Measurements from ENCODE around the gene HMGCS2. TPM values are rescaled to one million over a fixed set of nuclear protein-coding genes. Genes with fewer than 3 reads are reported as not detected.

HMGCS2 gene
- not detected for total RNA-seq

- ChIA-PET CTCF (no interaction called here), POLR2A (no interaction called here)
- Mint-ChIP-seq H3K4me3 (no peak within 1 kb of the TSS), H3K27ac (no peak within 1 kb of the TSS), H3K4me1 (no peaks in the 10 kb centered on the region), H3K9me3 (no peaks in the 10 kb centered on the region), H3K36me3 (ENCODE audit: low read depth) (no peaks in the 10 kb centered on the region), H3K27me3 (peaks cover 47% of the 10 kb centered on the region)
- DNase-seq, result no peak
These were observed at the start of gene HMGCS2 for GRCh38 chr1:119768778-119769177. Gene HMGCS2, minus strand, starts transcription at chr1:119768905. Its CDS starts 61 bp downstream, at chr1:119768844.

DNA sequence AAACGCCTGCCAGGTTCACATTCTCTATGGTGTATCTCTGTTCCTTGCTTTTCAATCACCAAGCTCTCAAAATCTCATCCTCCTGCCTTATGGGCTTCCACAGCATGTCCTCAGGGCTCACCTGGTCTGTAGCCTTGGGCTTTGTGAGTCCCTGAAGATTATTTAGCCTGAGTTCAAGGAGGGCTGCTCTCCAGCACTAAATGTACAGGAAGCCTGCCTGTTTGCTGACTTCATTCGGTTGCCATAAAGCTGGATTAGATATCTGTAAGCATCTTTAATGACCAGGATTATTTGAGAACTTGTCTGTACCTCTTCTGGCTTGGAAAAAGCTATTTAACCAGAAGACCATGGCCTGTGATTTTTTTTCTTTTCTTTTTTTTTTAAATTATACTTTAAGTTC lies 49.5 kb upstream of the HMGCS2 start:
- peaks cover 39% of the 10 kb centered on the region for H3K27me3 Mint-ChIP-seq
- no peak overlapping the region for H3K27ac Mint-ChIP-seq
- H3K4me3 Mint-ChIP-seq, result no peak overlapping the region

GRCh38 chr1:119816407-119816806 lies 47.7 kb upstream of the HMGCS2 start:
- no peak overlapping the region for H3K4me3 Mint-ChIP-seq
- H3K36me3 Mint-ChIP-seq (ENCODE audit: low read depth), result no peaks in the 10 kb centered on the region
- CTCF ChIA-PET, result no interaction called here
- H3K27me3 Mint-ChIP-seq, result peaks cover 36% of the 10 kb centered on the region
- DNase-seq, result no peak
- POLR2A ChIA-PET, result no interaction called here
- H3K27ac Mint-ChIP-seq, result no peak overlapping the region
- no peaks in the 10 kb centered on the region for H3K9me3 Mint-ChIP-seq
- H3K4me1 Mint-ChIP-seq, result no peaks in the 10 kb centered on the region

More for the DNA sequence above, 49.5 kb upstream of the HMGCS2 start:
- Mint-ChIP-seq H3K4me1 (no peaks in the 10 kb centered on the region), H3K9me3 (no peaks in the 10 kb centered on the region), H3K36me3 (ENCODE audit: low read depth) (no peaks in the 10 kb centered on the region)
- DNase-seq, result no peak
- ChIA-PET CTCF (no interaction called here), POLR2A (no interaction called here)

DNA sequence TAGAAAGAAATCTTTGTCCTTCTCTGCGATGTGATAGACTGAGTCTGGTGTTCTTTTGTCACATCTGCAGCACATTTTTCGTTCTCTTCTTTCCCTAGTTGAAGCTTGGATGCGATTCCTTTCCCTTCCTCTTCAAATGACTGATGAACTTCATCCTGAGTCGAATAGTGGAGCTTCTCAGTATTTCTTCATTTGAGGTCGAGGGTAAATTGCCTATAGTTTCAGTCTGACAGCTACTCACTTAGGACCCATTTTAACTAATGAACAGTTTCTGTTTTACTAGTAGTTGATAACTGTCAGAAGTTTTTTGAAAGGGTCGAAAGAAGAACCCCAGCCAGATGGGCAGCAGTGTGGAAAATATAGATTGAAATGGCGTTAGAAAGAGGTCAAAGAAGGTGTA lies 47.2 kb upstream of the HMGCS2 start:
- no peaks in the 10 kb centered on the region for H3K9me3 Mint-ChIP-seq
- H3K4me3 Mint-ChIP-seq, result no peak overlapping the region
- CTCF ChIA-PET, result no interaction called here
- no peak overlapping the region for H3K27ac Mint-ChIP-seq
- H3K27me3 Mint-ChIP-seq, result peaks cover 35% of the 10 kb centered on the region
- H3K4me1 Mint-ChIP-seq, result no peaks in the 10 kb centered on the region
- no peaks in the 10 kb centered on the region for H3K36me3 Mint-ChIP-seq (ENCODE audit: low read depth)
- POLR2A ChIA-PET, result no interaction called here
- DNase-seq, result no peak

- no peak for DNase-seq
- Mint-ChIP-seq H3K36me3 (ENCODE audit: low read depth) (no peaks in the 10 kb centered on the region), H3K9me3 (no peaks in the 10 kb centered on the region), H3K4me3 (no peak overlapping the region), H3K27me3 (peaks cover 33% of the 10 kb centered on the region), H3K27ac (no peak overlapping the region), H3K4me1 (no peaks in the 10 kb centered on the region)
- ChIA-PET POLR2A (no interaction called here), CTCF (no interaction called here)
These were observed 46.7 kb upstream of the HMGCS2 start for GRCh38 chr1:119815361-119815760.

- ChIA-PET POLR2A (no interaction called here), CTCF (no interaction called here)
- Mint-ChIP-seq H3K9me3 (no peaks in the 10 kb centered on the region), H3K36me3 (ENCODE audit: low read depth) (no peaks in the 10 kb centered on the region), H3K27me3 (peaks cover 25% of the 10 kb centered on the region), H3K4me3 (no peak overlapping the region), H3K27ac (no peak overlapping the region), H3K4me1 (peaks cover under 1% of the 10 kb centered on the region)
- DNase-seq, result no peak
These were observed 45.6 kb upstream of the HMGCS2 start for GRCh38 chr1:119814288-119814687.

GRCh38 chr1:119811985-119812557 lies 43.4 kb upstream of the HMGCS2 start:
- Mint-ChIP-seq H3K36me3 (ENCODE audit: low read depth) (no peaks in the 10 kb centered on the region), H3K4me1 (peaks cover 4% of the 10 kb centered on the region), H3K27ac (no peak overlapping the region), H3K4me3 (no peak overlapping the region), H3K27me3 (peaks cover 42% of the 10 kb centered on the region), H3K9me3 (no peaks in the 10 kb centered on the region)
- DNase-seq, result no peak
- ChIA-PET CTCF (interaction anchor here (1.8 kb wide), 1 partner anchor 13 kb away, joined by 4 read pairs; no protein-coding TSS in a partner anchor), POLR2A (no interaction called here)

DNA sequence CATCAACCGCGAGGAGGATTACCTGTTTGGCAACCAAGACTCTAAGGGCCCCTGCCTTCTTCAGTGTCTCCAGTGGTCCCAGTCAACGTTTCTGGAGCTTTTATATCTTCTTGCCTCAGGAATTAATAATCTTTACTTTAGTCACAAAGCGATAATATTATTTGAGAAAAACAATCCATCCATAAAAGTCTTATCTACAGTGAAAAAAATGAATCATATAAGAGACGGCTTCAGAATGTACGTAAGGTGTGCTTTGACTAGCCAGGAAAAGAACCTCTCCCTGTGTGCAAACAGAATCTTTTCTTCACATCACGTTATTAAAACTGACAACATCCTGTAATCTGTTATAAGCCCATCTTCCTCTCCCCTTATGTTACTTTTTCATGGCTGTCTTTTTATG lies 42.7 kb upstream of the HMGCS2 start, which contains the start of gene REG4:
Gene REG4, minus strand, starts transcription at position 74 of the 400 bp plus-strand sequence. CDS start 2,691 bp downstream, outside the sequence.
- Mint-ChIP-seq H3K27me3 (peaks cover 48% of the 10 kb centered on the region), H3K4me3 (no peak within 1 kb of the TSS), H3K4me1 (peaks cover 4% of the 10 kb centered on the region), H3K9me3 (no peaks in the 10 kb centered on the region), H3K27ac (no peak within 1 kb of the TSS), H3K36me3 (ENCODE audit: low read depth) (no peaks in the 10 kb centered on the region)
- no peak for DNase-seq
- ChIA-PET POLR2A (no interaction called here), CTCF (interaction anchor here (1.8 kb wide), 1 partner anchor 13 kb away, joined by 4 read pairs; no protein-coding TSS in a partner anchor)

DNA sequence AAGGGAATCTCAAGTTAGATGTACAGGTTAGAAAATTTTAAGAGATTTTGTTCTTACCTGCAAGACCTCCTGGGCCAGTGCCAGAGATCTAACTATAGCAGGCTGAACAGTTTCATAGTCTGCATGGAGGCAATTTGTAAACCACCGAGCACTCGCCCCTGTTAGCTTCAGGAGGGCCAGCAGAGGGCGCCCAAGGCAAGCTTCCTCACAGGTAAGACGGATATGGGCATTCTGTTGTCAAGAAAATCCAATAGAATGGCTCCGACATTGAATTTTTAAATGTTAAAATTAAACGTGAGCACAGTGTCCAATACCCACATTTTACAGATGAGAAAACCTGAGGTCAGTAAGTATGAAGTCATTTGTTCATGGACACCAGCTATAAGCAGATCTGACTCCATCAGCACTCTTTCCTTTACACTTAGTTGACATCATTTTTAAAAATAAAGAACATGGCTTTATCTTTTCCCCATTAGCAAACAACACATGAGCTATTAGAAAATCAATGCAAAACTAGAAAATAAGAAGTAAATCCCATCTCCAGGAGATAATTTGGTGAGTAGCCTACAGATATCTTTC lies 40.4 kb upstream of the HMGCS2 start:
- DNase-seq, result peak; percentile 72

GRCh38 chr1:119808491-119808890 lies 39.8 kb upstream of the HMGCS2 start:
- H3K4me3 Mint-ChIP-seq, result no peak overlapping the region
- H3K36me3 Mint-ChIP-seq (ENCODE audit: low read depth), result no peaks in the 10 kb centered on the region
- no peak for DNase-seq
- no peak overlapping the region for H3K27ac Mint-ChIP-seq
- H3K4me1 Mint-ChIP-seq, result peaks cover 4% of the 10 kb centered on the region
- POLR2A ChIA-PET, result no interaction called here
- peaks cover 49% of the 10 kb centered on the region for H3K27me3 Mint-ChIP-seq
- H3K9me3 Mint-ChIP-seq, result no peaks in the 10 kb centered on the region
- CTCF ChIA-PET, result interaction anchor here (0.5 to 2.7 kb wide), 11 partner anchors 14 to 265 kb away, joined by 3 to 9 read pairs (median 4); no protein-coding TSS in a partner anchor

More for the DNA sequence above, 40.4 kb upstream of the HMGCS2 start:
- Mint-ChIP-seq H3K4me1 (peaks cover 4% of the 10 kb centered on the region), H3K36me3 (ENCODE audit: low read depth) (no peaks in the 10 kb centered on the region), H3K27me3 (peaks cover 47% of the 10 kb centered on the region), H3K27ac (no peak overlapping the region), H3K9me3 (no peaks in the 10 kb centered on the region), H3K4me3 (no peak overlapping the region)
- CTCF ChIA-PET, result interaction anchor here (0.5 to 2.7 kb wide), 12 partner anchors 10 to 265 kb away, joined by 3 to 9 read pairs (median 4); no protein-coding TSS in a partner anchor
- POLR2A ChIA-PET, result no interaction called here

DNA sequence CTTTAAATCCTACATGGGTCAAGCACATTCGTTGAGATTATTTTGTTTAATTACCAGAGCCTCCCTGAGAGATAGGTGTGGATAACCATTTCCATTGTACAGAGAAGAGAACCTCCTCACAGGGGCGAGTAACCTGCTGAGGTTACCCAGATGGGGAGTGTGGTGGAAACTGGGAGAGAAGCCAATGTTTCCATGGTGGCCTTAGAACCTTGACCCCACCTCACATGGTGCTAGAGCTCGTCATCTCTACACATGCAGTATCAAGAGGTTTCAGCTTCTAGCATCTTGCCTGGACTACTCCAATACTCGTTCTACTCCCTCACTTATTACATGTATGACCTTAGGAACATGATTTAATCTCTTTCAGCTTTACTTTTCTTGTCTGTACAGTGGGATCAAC lies 37.8 kb upstream of the HMGCS2 start:
- Mint-ChIP-seq H3K36me3 (ENCODE audit: low read depth) (no peaks in the 10 kb centered on the region), H3K27me3 (peaks cover 43% of the 10 kb centered on the region), H3K4me1 (peaks cover 4% of the 10 kb centered on the region), H3K4me3 (no peak overlapping the region), H3K27ac (no peak overlapping the region), H3K9me3 (no peaks in the 10 kb centered on the region)
- no peak for DNase-seq
- ChIA-PET CTCF (no interaction called here), POLR2A (no interaction called here)

DNA sequence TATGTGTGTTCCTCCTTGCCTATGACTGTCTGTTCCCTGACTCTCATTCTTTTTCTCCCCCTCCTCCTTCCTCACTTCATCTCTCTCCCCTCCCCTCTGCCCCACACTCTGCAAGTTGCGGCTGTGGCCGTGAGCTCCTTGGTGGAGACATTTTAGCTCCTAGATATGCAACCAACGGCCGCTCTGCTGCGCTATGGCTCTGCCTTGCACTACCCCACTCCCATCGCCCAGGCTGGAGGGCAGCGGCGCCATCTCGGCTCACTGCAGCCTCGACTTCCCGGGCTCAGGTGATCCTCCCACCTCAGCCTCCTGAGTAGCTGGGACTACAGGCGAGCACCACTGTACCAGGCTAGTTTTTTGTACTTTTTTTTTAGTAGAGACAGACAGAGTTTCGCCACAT lies 37.0 kb upstream of the HMGCS2 start:
- H3K4me1 Mint-ChIP-seq, result peaks cover 4% of the 10 kb centered on the region
- ChIA-PET CTCF (no interaction called here), POLR2A (no interaction called here)
- H3K9me3 Mint-ChIP-seq, result no peaks in the 10 kb centered on the region
- H3K27ac Mint-ChIP-seq, result no peak overlapping the region
- H3K36me3 Mint-ChIP-seq (ENCODE audit: low read depth), result no peaks in the 10 kb centered on the region
- peaks cover 39% of the 10 kb centered on the region for H3K27me3 Mint-ChIP-seq
- no peak for DNase-seq
- no peak overlapping the region for H3K4me3 Mint-ChIP-seq

- Mint-ChIP-seq H3K27ac (no peak overlapping the region), H3K27me3 (peaks cover 39% of the 10 kb centered on the region), H3K4me3 (no peak overlapping the region), H3K9me3 (no peaks in the 10 kb centered on the region), H3K36me3 (ENCODE audit: low read depth) (no peaks in the 10 kb centered on the region), H3K4me1 (peaks cover 5% of the 10 kb centered on the region)
- DNase-seq, result no peak
- POLR2A ChIA-PET, result no interaction called here
- CTCF ChIA-PET, result no interaction called here
These were observed 36.5 kb upstream of the HMGCS2 start for GRCh38 chr1:119805247-119805646.

Data from activated CD4-positive, alpha-beta T cell treated with anti-CD3 and anti-CD28 coated beads, Interleukin-2, amount 10 ng/mL, durations not matched to agents 7 days and 5 days (primary cell).